GM19035 (cell line): Measurements from ENCODE around the gene UQCRHL.
"Not testable (repeated sequence)": the region's sequence is repeated elsewhere in the genome, so short reads cannot be mapped to it uniquely, and the experiment has no call there.

Experiments
- ATAC-seq: cut with Tn5 transposase; IDR thresholded peaks from one replicate; pipeline ENCODE4 v1.9.1; 2021; ENCODE audit not compliant: unreplicated experiment

Gene UQCRHL

GRCh38 chr1:15835741-15836510 lies 28.5 kb upstream of the UQCRHL start:
- ATAC-seq = peak; percentile 49

GRCh38 chr1:15835205-15835740 lies 27.8 kb upstream of the UQCRHL start:
- ATAC-seq = peak; percentile 17

- ATAC-seq = peak; percentile 49
Measured at GRCh38 chr1:15834406-15835204, 27.2 kb upstream of the UQCRHL start.

- no peak for ATAC-seq
Measured at GRCh38 chr1:15833842-15834405, 26.5 kb upstream of the UQCRHL start.

- ATAC-seq = no peak
Measured at GRCh38 chr1:15833069-15833679, 25.7 kb upstream of the UQCRHL start.

GRCh38 chr1:15830258-15830657 lies 22.8 kb upstream of the UQCRHL start:
- no peak for ATAC-seq

GRCh38 chr1:15828931-15829330 lies 21.5 kb upstream of the UQCRHL start:
- ATAC-seq = not testable (repeated sequence)

- not testable (repeated sequence) for ATAC-seq
Measured at GRCh38 chr1:15827567-15827966, 20.1 kb upstream of the UQCRHL start.

- ATAC-seq = no peak
Measured at GRCh38 chr1:15826810-15827507, 19.5 kb upstream of the UQCRHL start.

GRCh38 chr1:15825800-15826199 lies 18.4 kb upstream of the UQCRHL start:
- no peak for ATAC-seq

- ATAC-seq = no peak
Measured at GRCh38 chr1:15820478-15820877, 13.0 kb upstream of the UQCRHL start.

- no peak for ATAC-seq
Measured at GRCh38 chr1:15816674-15817073, 9.2 kb upstream of the UQCRHL start.

GRCh38 chr1:15810073-15810472 lies 2.6 kb upstream of the UQCRHL start:
- no peak for ATAC-seq

GRCh38 chr1:15808955-15809354 lies 1.5 kb upstream of the UQCRHL start:
- no peak for ATAC-seq

GRCh38 chr1:15807121-15807520 lies 328 bp downstream of the UQCRHL start:
- ATAC-seq = no peak

- no peak for ATAC-seq
Measured at GRCh38 chr1:15804060-15804459, 3.4 kb downstream of the UQCRHL start.

- ATAC-seq = no peak
Measured at GRCh38 chr1:15803380-15803779, 4.1 kb downstream of the UQCRHL start.

GRCh38 chr1:15802234-15802965 lies 5.0 kb downstream of the UQCRHL start:
- ATAC-seq = no peak

GRCh38 chr1:15799928-15800835 lies 7.3 kb downstream of the UQCRHL start:
- no peak for ATAC-seq
